Esophagus squamous epithelium (tissue), 4 donors: ENCODE measurements around the gene SPDYE3.

Experiments
- POLR2A ChIP-seq, 4 donors: fragments of 450-650 bp; IDR thresholded peaks; one replicate each; pipeline ENCODE4 v1.6.1; 2017; ENCODE audit warnings: antibody characterized with exemption in 4 of 4, mild to moderate bottlenecking in 4 of 4, moderate library complexity in 3 of 4
- TF ChIP-seq, protein P1 (sequence below), 6 experiments: fragments of 450-650 bp in 4 of 6; fragments of 200-600 bp in 2 of 6; sonication (generic) in 2 of 6; IDR thresholded peaks; one replicate each; pipeline ENCODE4 v1.5.1; 2016 to 2019; ENCODE audit warnings: antibody characterized with exemption in 6 of 6, mild to moderate bottlenecking in 4 of 6, moderate library complexity in 4 of 6

DNA sequence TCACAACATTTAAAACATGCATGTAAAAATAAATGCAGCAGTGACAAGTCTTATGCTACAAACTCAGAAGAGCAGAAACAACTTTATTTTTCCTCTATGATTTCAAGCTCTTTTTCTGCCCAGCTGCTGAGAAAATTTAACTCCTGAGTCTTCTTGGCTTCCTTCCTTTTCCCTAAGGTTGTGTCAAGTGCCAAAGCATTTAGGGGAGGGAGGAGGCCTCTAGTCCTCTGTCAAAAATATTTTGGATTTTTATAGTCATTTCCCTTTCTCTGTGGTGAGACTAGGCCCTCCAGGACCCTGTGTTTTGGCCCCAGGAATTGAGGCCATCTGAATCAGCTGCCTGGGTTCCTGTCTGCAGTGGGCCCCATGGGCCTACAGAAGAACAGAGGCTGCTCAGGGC lies 39.4 kb downstream of the SPDYE3 start:
- TF ChIP-seq, protein P1, sequence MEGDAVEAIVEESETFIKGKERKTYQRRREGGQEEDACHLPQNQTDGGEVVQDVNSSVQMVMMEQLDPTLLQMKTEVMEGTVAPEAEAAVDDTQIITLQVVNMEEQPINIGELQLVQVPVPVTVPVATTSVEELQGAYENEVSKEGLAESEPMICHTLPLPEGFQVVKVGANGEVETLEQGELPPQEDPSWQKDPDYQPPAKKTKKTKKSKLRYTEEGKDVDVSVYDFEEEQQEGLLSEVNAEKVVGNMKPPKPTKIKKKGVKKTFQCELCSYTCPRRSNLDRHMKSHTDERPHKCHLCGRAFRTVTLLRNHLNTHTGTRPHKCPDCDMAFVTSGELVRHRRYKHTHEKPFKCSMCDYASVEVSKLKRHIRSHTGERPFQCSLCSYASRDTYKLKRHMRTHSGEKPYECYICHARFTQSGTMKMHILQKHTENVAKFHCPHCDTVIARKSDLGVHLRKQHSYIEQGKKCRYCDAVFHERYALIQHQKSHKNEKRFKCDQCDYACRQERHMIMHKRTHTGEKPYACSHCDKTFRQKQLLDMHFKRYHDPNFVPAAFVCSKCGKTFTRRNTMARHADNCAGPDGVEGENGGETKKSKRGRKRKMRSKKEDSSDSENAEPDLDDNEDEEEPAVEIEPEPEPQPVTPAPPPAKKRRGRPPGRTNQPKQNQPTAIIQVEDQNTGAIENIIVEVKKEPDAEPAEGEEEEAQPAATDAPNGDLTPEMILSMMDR (IDR thresholded peaks at IDR 0.05): no peak
- TF ChIP-seq POLR2A (IDR thresholded peaks at IDR 0.05): no peak
